ENCODE results near the gene GCNT3. TPM values are rescaled to one million over a fixed set of nuclear protein-coding genes. Genes with fewer than 3 reads are reported as not detected.

Gene GCNT3, protein sequence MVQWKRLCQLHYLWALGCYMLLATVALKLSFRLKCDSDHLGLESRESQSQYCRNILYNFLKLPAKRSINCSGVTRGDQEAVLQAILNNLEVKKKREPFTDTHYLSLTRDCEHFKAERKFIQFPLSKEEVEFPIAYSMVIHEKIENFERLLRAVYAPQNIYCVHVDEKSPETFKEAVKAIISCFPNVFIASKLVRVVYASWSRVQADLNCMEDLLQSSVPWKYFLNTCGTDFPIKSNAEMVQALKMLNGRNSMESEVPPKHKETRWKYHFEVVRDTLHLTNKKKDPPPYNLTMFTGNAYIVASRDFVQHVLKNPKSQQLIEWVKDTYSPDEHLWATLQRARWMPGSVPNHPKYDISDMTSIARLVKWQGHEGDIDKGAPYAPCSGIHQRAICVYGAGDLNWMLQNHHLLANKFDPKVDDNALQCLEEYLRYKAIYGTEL
- not detected for total RNA-seq

DNA sequence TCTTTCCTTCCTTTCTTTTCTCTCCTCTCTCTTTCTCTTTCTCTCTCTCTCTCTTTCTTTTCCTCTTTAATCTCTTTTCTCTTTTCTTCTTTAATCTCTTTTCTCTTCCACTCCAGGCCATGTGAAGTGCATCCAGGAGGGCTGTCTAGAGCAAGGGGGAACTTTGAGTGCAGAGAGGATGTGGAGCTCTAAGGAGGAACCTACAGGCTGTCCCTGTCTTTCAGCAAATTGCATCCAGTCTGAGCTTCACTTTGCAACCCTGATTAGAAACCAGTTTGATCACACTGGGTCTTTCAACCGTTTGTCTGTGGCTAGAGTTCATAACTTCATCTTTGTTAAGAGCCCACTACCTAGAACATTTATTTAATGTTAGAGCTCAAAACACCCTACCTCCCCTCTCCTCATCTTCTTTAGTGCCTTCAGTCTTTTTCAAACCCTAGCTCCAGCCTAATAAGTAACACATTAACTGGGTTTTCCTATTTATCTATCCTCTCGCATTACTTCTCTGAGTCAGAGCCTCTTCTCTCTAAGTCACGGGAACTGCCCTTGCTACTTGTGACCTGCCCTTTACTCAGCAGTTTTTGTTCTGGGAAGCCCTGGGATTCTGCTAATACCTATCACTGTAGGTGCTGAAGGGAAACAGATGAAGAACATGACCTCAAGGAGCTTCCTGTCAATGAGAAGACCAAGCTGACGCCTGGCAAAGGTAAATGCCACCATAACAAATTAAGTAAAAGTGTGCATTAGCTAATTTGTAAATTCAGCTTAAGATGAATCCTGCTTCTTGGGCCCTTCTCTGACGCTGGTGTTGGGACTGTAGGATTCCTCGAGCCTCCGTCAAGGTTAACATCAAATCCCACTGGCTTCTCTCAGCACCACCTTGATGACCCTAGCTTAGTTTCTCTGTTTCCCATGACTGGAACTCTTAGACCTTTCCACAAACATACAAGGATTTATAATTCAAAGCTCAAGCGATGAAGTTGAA is at the start of gene GCNT3:
GCNT3 (plus strand) TSS at position 508 of the 985 bp plus-strand sequence. CDS start 6,456 bp downstream, outside the sequence.
- CTCF ChIA-PET, result interaction anchor here (0.8 to 1.3 kb wide), 3 partner anchors 26 to 79 kb away, joined by 4 to 5 read pairs (median 5); no protein-coding TSS in a partner anchor

DNA sequence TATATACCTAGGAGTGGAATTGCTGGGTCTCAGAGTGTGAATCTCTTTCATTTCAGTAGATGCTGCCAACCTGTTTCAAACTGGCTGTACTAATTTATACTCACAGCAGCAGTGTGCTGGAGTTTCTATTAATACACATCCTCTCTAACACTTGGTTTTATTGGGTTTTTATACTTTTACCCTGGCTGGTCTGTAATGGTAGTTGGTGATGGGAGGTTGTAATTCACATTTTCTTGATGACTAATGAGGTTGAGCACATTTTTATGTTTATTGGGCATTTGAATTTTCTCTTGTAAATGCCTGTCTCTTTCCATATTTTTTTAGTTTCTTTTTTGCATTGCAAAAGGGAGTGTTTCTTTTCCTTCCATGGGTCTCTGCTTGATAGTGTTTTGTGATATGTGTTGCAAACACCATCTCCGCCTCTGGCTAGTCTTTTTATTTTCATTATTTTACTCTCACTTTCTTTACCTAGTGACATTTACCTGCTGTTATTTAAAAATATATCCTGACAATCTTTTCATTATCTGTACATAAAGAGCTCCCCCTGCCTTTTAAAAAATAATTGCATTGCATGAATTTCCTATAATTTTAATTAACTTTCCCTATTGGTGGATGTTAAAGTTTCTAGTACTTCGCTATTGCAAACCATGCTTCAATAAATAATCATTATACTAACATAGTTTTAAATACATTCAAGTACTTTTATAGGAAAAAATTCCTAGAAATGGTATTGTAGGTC is 49.0 kb upstream of the GCNT3 start:
- Mint-ChIP-seq H3K27ac (no peak overlapping the region), H3K4me1 (ENCODE audit: low read depth) (no peaks in the 10 kb centered on the region), H3K36me3 (no peaks in the 10 kb centered on the region), H3K27me3 (peaks cover 2% of the 10 kb centered on the region), H3K4me3 (no peak overlapping the region), H3K9me3 (no peaks in the 10 kb centered on the region)
- no peak for DNase-seq
- CTCF ChIA-PET, result interaction anchor here (0.7 kb wide), 1 partner anchor 557 kb away, joined by 3 read pairs; no protein-coding TSS in a partner anchor
- intact Hi-C loops (cut with micrococcal nuclease), result no loop called here
- POLR2A ChIA-PET, result no interaction called here

More for the DNA sequence above, at the start of gene GCNT3:
- Mint-ChIP-seq H3K27me3 (peaks cover 20% of the 10 kb centered on the region), H3K4me3 (no peak within 1 kb of the TSS), H3K27ac (no peak within 1 kb of the TSS), H3K4me1 (ENCODE audit: low read depth) (peaks cover 2% of the 10 kb centered on the region), H3K36me3 (no peaks in the 10 kb centered on the region), H3K9me3 (no peaks in the 10 kb centered on the region)
- intact Hi-C loops (cut with micrococcal nuclease), result no loop called here
- POLR2A ChIA-PET, result interaction anchor here (0.8 kb wide), 1 partner anchor 20 kb away, joined by 3 read pairs; no protein-coding TSS in a partner anchor
- no peak for DNase-seq

DNA sequence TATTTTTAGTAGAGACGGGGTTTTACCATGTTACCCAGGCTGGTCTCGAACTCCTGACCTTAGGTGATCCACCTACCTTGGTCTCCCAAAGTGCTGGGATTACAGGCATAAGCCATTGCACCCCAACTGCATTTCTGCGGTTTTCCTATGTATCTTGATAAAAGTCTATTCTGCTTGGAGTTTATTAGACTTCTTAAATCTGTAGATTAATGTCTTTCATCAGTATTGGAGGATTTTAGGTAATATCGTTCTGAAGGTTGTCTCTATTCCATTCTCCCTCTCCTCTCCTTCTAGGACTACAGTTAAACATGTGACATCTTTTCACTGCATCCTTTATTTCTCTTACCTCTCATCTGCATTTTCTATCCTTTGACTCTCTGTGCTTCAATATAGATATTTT is 46.3 kb upstream of the GCNT3 start:
- CTCF ChIA-PET, result interaction anchor here (0.8 kb wide), 1 partner anchor 33 kb away, joined by 3 read pairs; no protein-coding TSS in a partner anchor

DNA sequence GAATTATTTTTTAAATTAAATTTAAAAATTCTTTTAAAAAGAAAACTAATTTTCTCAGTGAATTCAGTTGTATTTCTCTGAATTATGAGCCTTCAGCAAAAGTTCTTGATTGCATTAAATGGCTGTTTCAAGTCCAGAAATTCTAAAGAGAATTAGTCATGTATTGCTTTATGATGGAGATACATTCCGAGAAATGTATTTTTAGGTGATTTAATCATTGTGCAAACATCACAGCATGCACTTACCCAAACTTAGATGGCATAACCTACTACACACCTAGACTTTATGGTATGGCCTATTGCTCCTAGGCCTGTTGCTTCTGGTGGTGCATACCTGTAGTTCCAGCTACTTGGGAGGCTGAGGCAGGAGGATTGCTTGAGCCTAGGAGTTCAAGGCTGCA is 44.3 kb upstream of the GCNT3 start:
- Mint-ChIP-seq H3K27me3 (peaks cover 2% of the 10 kb centered on the region), H3K4me1 (ENCODE audit: low read depth) (no peaks in the 10 kb centered on the region), H3K27ac (no peak overlapping the region), H3K4me3 (no peak overlapping the region), H3K9me3 (no peaks in the 10 kb centered on the region), H3K36me3 (no peaks in the 10 kb centered on the region)
- CTCF ChIA-PET, result no interaction called here
- DNase-seq, result no peak
- POLR2A ChIA-PET, result no interaction called here
- intact Hi-C loops (cut with micrococcal nuclease), result no loop called here

More for the DNA sequence above, 46.3 kb upstream of the GCNT3 start:
- Mint-ChIP-seq H3K9me3 (no peaks in the 10 kb centered on the region), H3K27ac (no peak overlapping the region), H3K27me3 (peaks cover 2% of the 10 kb centered on the region), H3K4me1 (ENCODE audit: low read depth) (no peaks in the 10 kb centered on the region), H3K36me3 (no peaks in the 10 kb centered on the region), H3K4me3 (no peak overlapping the region)
- intact Hi-C loops (cut with micrococcal nuclease), result no loop called here
- POLR2A ChIA-PET, result no interaction called here
- DNase-seq, result no peak

DNA sequence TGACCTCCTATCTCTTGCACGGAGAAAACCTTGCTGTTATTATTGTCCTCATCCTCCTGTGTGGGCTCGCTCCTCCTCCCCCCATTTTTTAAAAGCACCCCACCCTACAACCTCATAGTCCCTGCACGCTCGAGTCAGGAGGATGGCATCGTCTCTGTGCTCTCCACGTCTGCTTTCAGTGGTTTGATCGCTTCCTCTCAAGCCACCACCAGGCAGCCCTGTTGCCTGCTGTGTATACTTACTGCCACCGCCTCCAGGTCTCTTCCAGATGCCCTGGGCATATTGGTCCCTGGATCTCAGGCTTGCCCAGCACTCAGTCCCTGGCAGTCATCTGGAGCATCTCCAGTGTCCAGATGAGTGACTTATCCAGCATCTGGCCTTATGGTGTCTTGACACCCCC is 42.1 kb upstream of the GCNT3 start:
- no peak overlapping the region for H3K4me3 Mint-ChIP-seq
- H3K36me3 Mint-ChIP-seq, result no peaks in the 10 kb centered on the region
- intact Hi-C loops (cut with micrococcal nuclease), result no loop called here
- DNase-seq, result no peak
- H3K9me3 Mint-ChIP-seq, result no peaks in the 10 kb centered on the region
- H3K27me3 Mint-ChIP-seq, result no peaks in the 10 kb centered on the region
- CTCF ChIA-PET, result no interaction called here
- H3K4me1 Mint-ChIP-seq (ENCODE audit: low read depth), result no peaks in the 10 kb centered on the region
- POLR2A ChIA-PET, result no interaction called here
- no peak overlapping the region for H3K27ac Mint-ChIP-seq

DNA sequence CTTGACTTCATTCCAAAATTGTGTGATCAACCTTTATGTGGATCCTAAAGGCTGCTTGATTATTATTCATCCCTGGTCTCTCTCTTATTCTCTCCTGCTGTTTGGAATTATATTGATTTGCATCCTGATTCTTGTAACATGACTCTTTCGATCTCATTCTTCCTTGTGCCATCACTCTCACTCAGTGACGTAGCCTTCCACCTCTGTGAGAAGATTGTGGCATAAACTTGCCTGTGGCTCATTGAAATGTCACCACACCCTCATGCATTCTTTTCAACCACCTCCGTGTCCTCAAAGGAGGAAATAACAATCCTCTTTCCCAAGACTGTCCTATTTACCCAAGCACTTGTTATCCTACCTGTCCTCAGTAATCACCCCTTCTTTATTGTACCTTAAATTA is 41.3 kb upstream of the GCNT3 start:
- no peaks in the 10 kb centered on the region for H3K36me3 Mint-ChIP-seq
- H3K4me3 Mint-ChIP-seq, result no peak overlapping the region
- no peak overlapping the region for H3K27ac Mint-ChIP-seq
- intact Hi-C loops (cut with micrococcal nuclease), result no loop called here
- POLR2A ChIA-PET, result no interaction called here
- DNase-seq, result no peak
- H3K27me3 Mint-ChIP-seq, result no peaks in the 10 kb centered on the region
- H3K4me1 Mint-ChIP-seq (ENCODE audit: low read depth), result no peaks in the 10 kb centered on the region
- CTCF ChIA-PET, result no interaction called here
- H3K9me3 Mint-ChIP-seq, result no peaks in the 10 kb centered on the region

DNA sequence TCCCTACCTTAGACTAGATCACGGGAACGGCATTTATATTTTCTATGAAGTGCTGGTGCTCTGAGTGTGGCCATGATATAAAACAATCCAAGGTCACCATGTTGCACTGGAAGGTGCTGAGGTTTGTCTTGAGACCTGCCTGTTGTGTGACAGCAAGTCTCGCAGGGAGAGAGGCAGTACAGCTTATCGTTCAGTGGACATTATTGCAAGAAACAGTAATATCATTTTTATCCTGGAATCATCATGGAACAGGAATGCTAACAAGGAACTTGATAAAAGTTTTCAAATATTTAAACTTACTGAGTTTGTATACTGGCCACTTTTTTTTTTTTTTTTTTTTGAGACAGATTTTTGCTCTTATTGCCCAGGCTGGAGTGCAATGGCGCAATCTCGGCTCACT is 40.0 kb upstream of the GCNT3 start:
- ChIA-PET POLR2A (no interaction called here), CTCF (no interaction called here)
- Mint-ChIP-seq H3K27me3 (no peaks in the 10 kb centered on the region), H3K27ac (no peak overlapping the region), H3K36me3 (no peaks in the 10 kb centered on the region), H3K4me3 (no peak overlapping the region), H3K4me1 (ENCODE audit: low read depth) (no peaks in the 10 kb centered on the region), H3K9me3 (no peaks in the 10 kb centered on the region)
- intact Hi-C loops (cut with micrococcal nuclease), result no loop called here
- DNase-seq, result no peak

DNA sequence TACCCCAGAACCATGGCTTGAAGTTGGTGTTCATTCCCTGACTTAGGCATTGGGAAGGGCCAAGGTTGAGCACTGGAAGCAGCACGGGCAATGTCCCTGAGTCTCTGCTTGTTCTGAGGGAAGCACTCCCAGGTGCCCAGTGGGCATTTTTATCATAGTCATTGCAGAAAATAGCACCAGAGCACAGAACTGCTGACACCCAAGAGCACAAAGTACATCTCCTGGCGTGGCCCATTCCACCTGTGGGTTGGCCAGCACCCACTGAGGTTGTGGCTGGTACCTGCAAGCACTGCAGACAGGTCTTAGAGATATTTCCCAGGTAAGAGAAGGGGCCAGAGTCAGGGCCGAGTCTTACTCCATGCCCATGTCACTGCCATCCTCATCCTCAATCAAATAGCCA is 28.5 kb upstream of the GCNT3 start:
- H3K27ac Mint-ChIP-seq, result no peak overlapping the region
- no peaks in the 10 kb centered on the region for H3K36me3 Mint-ChIP-seq
- POLR2A ChIA-PET, result no interaction called here
- H3K9me3 Mint-ChIP-seq, result no peaks in the 10 kb centered on the region
- no peak for DNase-seq
- no peak overlapping the region for H3K4me3 Mint-ChIP-seq
- H3K27me3 Mint-ChIP-seq, result peaks cover 3% of the 10 kb centered on the region
- CTCF ChIA-PET, result no interaction called here
- H3K4me1 Mint-ChIP-seq (ENCODE audit: low read depth), result peaks cover 9% of the 10 kb centered on the region
- intact Hi-C loops (cut with micrococcal nuclease), result no loop called here

DNA sequence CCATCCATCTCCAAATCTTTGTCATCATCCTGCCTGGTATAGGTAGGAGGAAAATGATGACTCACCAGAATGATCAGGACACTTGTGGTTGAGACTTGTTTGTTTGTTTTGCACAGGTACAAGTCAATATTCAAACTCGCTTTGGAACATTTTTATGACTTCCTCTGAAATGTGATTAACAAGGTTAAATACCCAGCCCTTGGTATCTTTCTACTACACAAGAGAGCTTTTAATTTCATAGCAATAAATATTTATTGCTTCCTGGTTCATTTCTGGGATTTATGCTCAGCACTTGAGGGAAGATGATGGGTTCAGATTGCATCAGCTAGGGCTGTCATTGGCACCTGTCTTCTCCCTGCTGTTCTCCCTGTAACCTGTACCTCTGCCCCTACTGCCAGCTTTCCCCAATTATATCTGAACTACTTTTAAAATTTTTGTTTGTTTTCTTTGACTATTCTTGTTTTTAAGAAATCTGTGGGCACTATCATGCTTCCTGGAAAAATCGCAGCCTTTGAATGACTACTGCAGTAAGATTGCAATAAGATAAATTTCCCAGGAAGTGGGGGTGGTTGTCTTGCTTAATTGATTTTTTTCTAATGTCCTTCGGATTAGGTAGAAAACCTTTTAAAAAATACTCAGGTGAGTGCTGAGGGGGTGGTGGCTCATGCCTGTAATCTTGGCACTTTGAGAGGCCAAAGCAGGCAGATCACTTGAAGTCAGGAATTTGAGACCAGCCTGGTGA is 24.3 kb upstream of the GCNT3 start:
- no peaks in the 10 kb centered on the region for H3K36me3 Mint-ChIP-seq
- H3K4me1 Mint-ChIP-seq (ENCODE audit: low read depth), result peaks cover 30% of the 10 kb centered on the region
- no peak for DNase-seq
- ChIA-PET CTCF (no interaction called here), POLR2A (no interaction called here)
- intact Hi-C loops (cut with micrococcal nuclease), result no loop called here
- H3K4me3 Mint-ChIP-seq, result no peak overlapping the region
- H3K9me3 Mint-ChIP-seq, result no peaks in the 10 kb centered on the region
- H3K27ac Mint-ChIP-seq, result no peak overlapping the region
- H3K27me3 Mint-ChIP-seq, result peaks cover 12% of the 10 kb centered on the region

DNA sequence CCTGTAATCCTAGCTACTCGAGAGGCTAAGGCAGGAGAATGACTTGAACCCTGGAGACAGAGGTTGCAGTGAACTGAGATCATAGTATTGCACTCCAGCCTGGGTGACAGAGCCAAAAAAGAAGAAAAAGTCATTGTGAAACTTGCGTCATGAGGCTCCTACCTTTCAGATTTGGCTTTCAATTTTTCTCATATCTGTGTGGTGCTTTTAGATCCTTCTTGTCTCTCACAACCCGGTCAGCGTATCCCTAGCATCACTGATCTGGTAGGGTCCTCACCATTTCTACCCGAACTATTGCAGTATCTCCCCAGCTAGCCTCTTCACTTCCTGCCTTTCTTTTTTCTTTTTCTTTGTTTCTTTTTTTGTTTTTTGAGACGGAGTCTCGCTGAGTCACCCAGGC is 21.6 kb upstream of the GCNT3 start:
- ChIA-PET CTCF (interaction anchor here (0.6 to 1.1 kb wide), 4 partner anchors 52 to 577 kb away, joined by 3 to 4 read pairs (median 3); no protein-coding TSS in a partner anchor), POLR2A (interaction anchor here (0.7 kb wide), 1 partner anchor 422 kb away, joined by 4 read pairs; no protein-coding TSS in a partner anchor)
- Mint-ChIP-seq H3K27ac (peak overlapping the region; percentile 89), H3K36me3 (no peaks in the 10 kb centered on the region), H3K27me3 (peaks cover 13% of the 10 kb centered on the region), H3K4me1 (ENCODE audit: low read depth) (peaks cover 30% of the 10 kb centered on the region), H3K9me3 (no peaks in the 10 kb centered on the region), H3K4me3 (peak overlapping the region; percentile 69)
- DNase-seq, result peak; percentile 48
- intact Hi-C loops (cut with micrococcal nuclease), result loop anchor here (1.0 kb wide), 1 partner anchor 98 kb away; no protein-coding TSS in a partner anchor

DNA sequence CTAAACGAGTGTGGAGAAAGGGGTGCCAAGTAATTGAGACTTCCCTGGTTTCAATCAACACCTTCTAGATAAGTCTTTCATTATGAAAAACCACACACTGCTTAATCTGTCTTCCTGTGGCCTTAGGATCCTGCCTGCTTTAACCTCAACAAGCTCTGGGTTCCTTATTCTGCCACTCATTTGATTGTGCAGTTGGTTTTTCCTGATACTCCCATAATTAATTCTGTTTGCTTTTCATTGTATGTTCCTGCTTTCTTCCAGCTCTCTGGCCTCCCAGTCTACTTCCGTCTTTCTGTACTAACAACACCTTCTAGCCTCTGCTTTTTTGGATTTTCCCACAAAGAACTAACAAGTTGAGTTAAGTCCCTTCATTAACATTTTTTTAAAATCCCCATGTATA is 20.2 kb upstream of the GCNT3 start:
- Mint-ChIP-seq H3K4me3 (no peak overlapping the region), H3K27ac (no peak overlapping the region), H3K27me3 (peaks cover 13% of the 10 kb centered on the region), H3K9me3 (no peaks in the 10 kb centered on the region), H3K4me1 (ENCODE audit: low read depth) (peaks cover 30% of the 10 kb centered on the region), H3K36me3 (no peaks in the 10 kb centered on the region)
- CTCF ChIA-PET, result no interaction called here
- intact Hi-C loops (cut with micrococcal nuclease), result no loop called here
- POLR2A ChIA-PET, result interaction anchor here (1.0 kb wide), 1 partner anchor 20 kb away, joined by 3 read pairs; the partner anchor contains the start of gene GCNT3
- DNase-seq, result no peak
